GM18858 (cell line): ENCODE results near the gene LAT.
"Not testable (repeated sequence)": the region's sequence is repeated elsewhere in the genome, so short reads cannot be mapped to it uniquely, and the experiment has no call there.

Experiments
- ATAC-seq: cut with Tn5 transposase; IDR thresholded peaks from one replicate; pipeline ENCODE4 v1.9.1; 2021; ENCODE audit not compliant: unreplicated experiment

LAT gene

DNA sequence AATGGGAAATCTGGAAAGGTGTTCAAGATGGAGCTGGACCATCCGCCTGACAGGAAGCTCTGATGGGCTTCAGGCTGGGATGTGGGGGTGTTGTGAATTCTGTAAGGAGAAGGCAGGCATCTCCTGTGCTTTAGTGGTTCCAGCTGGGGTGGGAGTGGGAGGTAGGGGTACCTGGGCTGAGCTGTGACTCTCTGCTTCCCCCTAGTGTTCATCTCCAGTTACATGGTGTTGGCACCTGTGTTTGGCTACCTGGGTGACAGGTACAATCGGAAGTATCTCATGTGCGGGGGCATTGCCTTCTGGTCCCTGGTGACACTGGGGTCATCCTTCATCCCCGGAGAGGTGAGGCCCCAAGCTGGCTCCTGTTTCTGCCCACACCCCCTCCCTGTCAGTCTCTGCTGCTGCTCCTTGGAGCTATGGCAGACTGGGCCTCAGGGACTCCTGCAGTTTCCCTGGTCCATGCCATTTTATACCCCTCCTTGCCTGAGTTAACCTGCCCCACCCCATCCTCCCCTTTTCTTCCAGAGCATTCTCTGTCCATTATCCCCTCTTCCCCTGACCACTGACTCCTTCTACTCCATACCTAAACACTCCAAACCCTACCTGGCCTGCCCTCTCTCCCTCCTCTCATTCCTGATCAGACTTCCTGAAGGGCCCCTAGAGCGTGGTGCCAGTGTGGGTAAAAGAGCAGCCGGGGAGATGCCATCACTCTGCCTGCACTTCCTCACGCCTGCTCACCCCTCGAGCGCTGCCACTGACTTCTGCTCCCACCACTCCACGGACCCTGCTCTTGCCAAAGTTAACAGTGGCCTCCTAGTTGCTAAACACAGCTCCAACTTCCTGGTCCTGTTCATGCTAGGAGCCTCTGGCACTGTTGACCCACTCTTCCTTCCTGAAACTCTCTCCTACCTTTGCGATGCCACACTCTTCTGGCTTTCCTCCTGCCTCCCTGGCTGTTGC lies 6.9 kb upstream of the LAT start:
- no peak for ATAC-seq

DNA sequence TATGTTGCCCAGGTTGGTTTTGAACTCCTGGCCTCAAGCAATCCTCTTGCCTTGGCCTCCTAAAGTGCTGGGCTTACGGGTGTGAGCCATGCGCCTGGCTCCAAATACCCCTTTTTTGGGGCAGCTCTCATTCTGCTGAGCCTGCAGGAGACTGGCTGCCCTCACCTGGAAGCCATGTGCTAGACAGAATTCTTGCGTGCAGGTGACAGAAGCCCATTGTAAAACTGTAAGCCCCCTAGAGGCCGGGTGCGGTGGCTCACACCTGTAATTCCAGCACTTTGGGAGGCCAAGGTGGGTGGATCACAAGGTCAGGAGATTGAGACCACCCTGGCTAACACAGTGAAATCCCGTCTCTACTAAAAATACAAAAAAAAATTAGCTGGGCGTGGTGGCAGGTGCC lies 4.5 kb upstream of the LAT start:
- ATAC-seq: not testable (repeated sequence)

DNA sequence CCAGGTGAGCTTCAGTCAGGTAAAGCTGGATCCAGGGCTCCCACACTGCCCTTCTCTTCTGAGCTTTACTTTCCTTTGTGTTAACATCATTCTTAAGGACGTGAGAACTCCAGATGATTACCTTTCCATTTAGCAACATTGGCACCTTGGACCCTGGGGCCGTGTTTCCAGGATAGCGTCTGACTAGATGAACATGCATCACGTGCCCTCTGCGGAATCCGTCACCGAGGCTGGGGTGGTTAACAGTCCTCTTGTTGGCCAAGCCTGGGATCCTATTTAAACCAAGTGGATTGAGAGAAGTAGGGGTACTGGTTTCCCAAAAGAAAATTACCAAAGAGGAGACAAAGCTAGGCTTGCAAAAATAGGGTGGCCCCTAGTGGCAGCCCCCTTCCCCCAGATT lies 3.9 kb upstream of the LAT start:
- ATAC-seq: no peak

DNA sequence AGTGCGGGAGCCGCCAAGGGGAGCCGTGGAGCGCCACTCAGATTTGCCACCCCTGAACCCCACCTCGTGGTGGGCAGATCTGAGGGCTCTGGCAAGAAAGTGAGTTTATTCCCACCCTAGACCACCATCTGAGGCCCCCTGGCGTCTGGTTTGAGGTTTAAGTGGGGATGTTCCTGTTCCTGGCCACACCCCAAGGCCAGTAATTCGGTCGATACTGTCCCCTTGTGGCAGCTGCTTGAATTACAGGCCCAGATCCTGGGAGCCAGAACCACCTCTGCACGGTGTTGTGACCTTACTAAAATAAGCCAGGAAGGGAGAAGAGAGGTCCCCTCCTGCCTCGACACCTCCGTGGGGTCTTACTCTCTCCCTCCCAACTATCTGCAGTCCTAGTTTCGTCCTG lies 3.3 kb upstream of the LAT start:
- ATAC-seq: no peak

DNA sequence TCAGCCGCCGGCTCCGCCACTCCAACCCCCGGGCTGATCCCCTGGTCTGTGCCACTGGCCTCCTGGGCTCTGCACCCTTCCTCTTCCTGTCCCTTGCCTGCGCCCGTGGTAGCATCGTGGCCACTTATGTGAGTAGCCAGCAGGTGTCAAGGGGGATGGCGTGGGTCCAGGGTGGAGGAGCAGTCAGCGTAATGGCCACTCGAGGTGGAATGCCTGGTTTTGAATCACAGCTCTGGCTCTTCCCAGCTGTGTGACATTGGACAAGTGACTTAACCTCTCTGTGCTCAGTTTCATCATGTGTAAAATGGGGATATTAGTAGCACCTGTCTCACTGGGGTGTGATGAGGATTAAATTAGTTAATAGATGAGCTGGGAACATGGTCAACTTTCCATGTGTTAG lies 2.4 kb upstream of the LAT start:
- ATAC-seq: no peak

DNA sequence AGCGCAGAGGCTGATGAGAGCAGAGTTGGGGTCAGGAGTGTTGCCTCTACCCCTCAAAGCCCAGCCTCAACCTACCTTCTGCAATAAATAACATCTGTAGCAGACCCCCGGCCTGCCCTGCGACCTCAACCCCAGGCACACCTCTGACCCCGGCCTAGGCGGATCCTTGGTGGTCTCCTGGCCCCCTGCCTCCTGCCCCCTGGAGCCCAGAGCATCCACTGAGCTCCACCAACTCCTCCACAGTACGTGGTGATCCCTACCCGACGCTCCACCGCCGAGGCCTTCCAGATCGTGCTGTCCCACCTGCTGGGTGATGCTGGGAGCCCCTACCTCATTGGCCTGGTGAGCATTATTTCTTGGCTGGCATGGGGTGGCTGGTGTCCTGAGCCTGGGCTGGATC lies 1.9 kb upstream of the LAT start:
- no peak for ATAC-seq

DNA sequence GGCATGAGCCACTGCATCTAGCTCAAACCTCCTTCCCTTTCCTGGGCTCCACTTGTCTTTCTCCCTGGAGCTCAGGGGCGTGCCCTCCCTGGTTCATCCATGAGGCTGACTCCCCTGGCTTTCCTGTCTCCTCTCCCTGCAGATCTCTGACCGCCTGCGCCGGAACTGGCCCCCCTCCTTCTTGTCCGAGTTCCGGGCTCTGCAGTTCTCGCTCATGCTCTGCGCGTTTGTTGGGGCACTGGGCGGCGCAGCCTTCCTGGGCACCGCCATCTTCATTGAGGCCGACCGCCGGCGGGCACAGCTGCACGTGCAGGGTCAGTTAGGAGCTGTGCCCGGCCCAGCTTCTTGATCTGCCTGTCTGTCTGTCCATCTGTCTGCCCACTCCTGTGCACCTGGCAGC lies 1.2 kb upstream of the LAT start:
- ATAC-seq: no peak

DNA sequence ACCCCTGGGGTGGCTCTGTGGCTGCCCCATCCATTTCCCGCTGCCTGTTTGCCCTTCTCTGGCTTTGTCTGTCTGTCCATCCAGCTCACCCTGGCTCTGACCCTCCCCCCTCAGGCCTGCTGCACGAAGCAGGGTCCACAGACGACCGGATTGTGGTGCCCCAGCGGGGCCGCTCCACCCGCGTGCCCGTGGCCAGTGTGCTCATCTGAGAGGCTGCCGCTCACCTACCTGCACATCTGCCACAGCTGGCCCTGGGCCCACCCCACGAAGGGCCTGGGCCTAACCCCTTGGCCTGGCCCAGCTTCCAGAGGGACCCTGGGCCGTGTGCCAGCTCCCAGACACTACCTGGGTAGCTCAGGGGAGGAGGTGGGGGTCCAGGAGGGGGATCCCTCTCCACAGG lies 761 bp upstream of the LAT start:
- ATAC-seq: no peak

DNA sequence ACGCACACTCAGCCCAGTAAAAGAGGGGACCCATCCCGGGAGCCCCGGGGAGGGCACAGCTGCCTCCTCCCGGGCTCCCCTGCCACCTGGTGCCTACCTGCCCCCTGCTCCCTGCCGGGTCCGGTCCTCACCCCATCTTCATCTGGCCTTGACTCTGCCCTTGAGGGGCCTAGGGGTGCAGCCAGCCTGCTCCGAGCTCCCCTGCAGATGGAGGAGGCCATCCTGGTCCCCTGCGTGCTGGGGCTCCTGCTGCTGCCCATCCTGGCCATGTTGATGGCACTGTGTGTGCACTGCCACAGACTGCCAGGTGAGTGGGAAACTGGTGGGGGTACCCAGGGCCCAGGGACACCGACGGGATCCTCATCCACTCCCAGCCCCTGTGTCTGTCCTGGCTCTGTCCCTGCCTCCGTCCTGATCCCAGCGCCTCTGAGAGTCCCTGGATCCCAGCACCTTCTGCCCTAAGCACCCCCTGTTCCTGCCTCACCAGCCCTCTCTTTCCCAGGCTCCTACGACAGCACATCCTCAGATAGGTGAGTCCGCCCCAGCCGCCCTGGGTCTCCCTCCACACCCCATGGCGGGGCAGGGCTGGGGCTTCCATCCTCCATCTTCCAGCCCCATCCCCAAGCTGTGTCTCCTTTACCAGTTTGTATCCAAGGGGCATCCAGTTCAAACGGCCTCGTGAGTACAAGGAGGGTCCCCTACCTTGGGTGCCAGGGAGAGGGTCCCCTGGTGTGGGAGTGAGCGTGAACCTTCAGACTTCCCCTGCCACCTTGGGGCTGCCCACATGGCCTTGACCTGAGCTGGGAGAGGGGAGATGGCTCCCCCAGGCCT lies 574 bp downstream of the LAT start:
- ATAC-seq: no peak

DNA sequence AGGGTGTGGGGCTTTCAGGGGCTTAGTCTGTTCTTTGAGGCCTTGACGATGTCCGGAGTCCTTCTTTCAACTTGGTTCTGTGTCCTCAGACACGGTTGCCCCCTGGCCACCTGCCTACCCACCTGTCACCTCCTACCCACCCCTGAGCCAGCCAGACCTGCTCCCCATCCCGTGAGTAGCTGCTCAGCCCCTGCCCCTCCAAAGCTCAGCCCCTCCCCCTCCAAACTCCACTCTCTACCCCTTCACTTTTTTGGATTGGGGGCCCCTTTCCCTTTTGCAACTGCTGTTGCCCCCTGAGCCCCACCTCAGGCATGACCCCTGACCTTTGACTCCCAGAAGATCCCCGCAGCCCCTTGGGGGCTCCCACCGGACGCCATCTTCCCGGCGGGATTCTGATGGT lies 1.2 kb downstream of the LAT start:
- no peak for ATAC-seq

DNA sequence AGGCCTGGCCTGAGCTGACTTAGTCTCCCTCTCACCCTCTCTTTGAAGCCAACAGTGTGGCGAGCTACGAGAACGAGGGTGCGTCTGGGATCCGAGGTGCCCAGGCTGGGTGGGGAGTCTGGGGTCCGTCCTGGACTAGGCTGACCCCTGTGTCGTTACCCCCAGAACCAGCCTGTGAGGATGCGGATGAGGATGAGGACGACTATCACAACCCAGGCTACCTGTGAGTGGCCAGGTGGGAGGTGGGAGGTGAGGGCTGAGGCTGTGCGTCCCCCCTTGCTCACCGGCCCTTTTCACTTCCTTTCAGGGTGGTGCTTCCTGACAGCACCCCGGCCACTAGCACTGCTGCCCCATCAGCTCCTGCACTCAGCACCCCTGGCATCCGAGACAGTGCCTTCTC lies 1.6 kb downstream of the LAT start:
- ATAC-seq: no peak

DNA sequence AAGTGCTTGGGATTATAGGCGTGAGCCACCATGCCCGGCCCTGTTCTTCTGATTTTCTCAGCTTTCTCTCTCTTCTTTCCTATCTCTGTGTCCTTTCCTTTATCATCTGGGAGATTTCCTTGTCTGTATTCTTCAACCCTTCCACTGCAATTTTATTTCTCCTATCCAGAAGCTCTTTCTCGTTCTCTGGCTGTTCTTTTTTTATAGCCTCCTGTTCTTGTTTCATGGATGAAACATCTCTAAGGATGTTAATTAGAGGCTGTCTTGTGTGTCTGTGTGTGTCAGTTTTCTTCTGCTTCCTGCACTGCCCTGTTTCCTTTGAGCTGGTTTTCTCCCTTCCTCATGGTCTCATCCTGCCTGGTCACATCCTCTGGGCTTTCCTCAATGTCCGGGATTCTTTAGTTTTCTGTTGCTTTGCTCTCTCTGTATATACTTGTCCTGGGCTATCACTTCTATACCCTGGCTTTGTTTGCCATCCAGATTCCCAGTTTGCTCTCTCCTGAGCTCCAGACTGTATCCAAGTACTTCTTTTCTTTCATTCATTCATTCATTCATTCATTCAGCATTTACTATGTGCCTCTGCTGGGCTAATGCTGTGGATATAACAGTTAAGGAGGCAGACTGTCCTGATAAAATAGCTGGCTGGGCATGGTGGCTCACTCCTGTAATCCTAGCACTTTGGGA lies 2.5 kb downstream of the LAT start:
- ATAC-seq: no peak

DNA sequence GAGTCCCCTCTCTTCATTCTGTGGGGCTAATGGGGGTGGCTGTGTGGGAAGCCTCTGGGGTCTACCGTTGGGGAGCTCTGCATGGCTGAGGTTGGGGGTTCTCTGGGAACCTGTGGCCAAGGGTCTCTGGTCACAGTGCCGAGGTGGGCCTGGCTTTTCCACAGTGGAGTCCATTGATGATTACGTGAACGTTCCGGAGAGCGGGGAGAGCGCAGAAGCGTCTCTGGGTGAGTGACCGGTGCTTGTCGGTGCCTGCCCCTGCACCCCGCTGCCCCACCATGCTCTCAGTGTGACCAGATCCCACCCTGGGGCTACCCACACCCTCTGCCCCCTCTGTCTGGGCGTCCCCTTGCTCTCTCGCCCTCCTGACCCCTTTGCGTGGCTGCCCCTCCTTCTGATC lies 4.5 kb downstream of the LAT start:
- no peak for ATAC-seq

DNA sequence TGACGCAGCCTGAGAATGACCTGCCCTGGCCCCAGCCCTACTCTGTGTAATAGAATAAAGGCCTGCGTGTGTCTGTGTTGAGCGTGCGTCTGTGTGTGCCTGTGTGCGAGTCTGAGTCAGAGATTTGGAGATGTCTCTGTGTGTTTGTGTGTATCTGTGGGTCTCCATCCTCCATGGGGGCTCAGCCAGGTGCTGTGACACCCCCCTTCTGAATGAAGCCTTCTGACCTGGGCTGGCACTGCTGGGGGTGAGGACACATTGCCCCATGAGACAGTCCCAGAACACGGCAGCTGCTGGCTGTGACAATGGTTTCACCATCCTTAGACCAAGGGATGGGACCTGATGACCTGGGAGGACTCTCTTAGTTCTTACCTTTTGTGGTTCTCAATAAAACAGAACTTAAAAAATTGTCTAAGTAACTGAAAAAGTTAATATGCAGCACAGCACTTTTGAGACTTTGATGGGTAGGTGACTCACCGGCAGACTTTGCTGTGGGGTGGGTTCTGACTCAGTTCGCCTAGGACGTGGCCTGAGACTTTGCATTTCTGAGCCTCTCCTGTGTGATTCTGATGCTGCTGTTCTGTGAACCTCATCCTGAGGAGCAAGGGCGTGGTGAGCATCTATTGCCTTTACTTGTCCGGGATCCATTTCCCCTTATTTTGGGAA lies 5.7 kb downstream of the LAT start:
- no peak for ATAC-seq

DNA sequence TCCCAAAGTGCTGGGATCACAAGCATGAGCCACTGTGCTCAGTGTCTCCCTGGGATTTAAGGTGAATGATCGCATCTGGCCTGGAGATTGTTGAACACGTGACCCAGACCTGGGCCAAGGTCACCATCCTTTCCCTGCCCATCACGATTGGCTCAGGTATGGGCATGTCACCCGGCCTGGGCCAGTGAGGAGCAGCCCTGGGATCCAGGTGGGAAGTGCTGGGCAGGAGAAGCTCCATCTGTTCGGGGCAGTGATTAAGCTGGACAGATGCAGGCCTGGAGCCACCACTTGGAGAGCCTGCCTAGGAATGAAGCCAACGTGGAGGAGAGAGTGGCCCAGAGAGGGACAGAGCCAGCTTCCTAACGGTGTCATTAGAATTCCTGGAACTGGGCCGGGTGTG lies 6.8 kb downstream of the LAT start:
- ATAC-seq: no peak

DNA sequence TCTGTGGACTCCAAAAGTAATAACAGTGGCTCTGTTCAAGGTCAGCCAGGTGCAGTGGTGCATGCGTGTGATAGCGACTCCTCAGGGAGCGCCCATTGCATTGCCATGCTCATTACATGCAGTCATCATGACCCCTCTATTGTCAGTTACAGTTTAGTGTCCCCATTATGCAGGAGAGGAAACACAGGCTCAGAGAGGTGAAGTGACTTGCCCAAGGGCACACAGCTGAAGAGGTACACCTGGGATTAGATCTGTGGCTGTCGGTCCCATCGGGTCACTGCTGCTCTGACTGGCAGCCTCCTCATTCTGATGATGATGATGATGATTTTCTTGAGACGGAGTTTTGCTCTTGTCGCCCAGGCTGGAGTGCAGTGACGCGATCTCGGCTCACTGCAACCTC lies 7.6 kb downstream of the LAT start:
- no peak for ATAC-seq

DNA sequence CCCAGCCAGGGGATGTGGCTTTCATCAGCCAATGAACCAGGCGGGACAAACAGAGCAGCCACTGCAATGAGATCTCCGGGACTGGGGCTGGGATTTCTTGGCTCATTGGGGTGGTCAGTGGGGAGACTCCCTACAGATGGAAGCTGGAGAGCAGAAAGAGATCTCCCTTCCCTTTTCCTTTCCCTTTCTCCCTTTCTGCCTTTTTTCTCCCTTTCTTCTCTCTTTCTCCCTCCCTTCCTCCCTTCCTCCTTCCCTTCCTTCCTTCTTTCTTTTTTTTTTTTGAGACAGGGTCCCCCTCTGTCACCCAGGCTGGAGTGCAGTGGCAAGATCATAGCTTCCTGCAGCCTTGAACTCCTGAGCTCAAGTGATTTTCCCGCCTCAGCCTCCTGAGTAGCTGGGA lies 14.0 kb downstream of the LAT start:
- ATAC-seq: no peak

DNA sequence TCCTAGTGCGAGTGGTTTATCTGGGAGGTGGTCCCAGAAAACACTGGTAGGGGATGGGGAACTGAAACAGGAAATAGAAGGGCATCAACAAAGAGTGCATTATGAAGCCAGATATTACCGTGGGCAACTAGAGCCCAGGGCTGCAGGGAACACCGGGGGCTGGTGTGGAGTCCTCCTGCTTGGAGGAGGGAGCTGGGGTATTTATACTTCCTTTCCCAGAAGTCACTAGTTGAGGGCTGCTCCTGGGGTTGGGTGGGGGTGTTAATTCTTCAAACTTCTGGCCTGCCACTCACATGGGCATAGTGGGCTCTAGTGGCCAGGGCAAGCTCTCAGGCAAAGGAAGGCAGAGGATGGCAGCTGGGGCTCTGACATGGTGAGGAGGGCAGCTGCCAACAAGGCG lies 14.7 kb downstream of the LAT start:
- no peak for ATAC-seq

DNA sequence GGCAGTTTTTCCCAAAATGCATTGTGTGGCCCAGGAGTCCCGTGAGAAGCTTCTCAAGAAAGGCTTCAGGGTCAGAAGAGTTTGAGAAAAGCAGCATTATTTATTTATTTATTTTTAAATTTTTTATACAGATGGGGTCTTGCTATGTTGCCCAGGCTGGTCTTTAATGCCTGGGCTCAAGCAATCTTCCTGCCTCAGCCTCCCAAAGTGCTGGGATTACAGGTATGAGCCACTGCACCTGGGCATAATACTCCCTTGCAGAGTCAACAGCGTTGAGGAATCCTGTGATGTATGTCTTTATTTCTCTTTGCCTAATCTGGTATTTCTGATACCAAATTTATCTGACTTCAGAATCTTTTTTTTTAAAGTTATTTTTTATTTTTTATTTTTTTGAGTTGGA lies 15.2 kb downstream of the LAT start:
- no peak for ATAC-seq

DNA sequence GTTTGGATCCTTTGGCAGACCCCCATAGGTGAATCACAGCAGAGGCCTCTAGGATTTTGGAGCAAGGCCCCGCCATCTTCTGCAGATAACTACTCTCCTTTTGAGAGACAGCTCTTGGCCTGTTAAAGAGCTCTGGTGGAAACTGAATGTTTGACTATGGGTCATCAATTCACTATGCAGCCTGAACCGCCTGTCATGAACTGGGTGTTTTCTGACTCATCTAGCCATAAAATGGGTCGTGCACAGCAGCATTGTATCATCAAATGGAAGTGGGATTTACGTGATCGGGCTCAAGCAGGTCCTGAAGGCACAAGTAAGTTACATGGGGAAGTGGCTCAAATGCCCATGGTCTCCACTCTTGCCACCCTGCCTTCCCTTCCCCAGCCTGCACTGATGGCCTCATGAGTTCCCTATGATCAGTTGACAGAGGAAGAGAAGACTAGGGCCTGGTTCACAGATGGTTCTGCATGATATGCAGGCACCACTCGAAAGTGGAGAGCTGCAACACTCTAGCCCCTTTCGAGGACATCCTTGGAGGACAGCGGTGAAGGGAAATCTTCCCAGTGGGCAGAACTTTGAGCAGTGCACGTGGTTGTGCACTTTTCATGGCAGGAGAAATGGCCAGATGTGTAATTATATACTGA lies 19.8 kb downstream of the LAT start:
- not testable (repeated sequence) for ATAC-seq
